Activated CD4-positive, alpha-beta T cell treated with anti-CD3 and anti-CD28 coated beads, Interleukin-2, amount 10 ng/mL, durations not matched to agents 24 days and 14 days (primary cell): ENCODE results near the gene LDLRAD2. TPM values are rescaled to one million over a fixed set of nuclear protein-coding genes. Genes with fewer than 3 reads are reported as not detected.
"Not testable (repeated sequence)": the region's sequence is repeated elsewhere in the genome, so short reads cannot be mapped to it uniquely, and the experiment has no call there.

ENCODE experiments used
- DNase-seq: peaks from one replicate; pipeline ENCODE4 v3.0.0; 2022
- H3K27ac Mint-ChIP-seq: one replicate; pipeline ENCODE4 v1.8.0; 2022; ENCODE audit warnings: mild to moderate bottlenecking, mixed read lengths
- H3K27me3 Mint-ChIP-seq: one replicate; pipeline ENCODE4 v1.8.0; 2022; ENCODE audit warnings: mixed read lengths
- H3K36me3 Mint-ChIP-seq: one replicate; pipeline ENCODE4 v1.8.0; 2022; ENCODE audit warnings: low read depth, mild to moderate bottlenecking, mixed read lengths
- H3K4me1 Mint-ChIP-seq: one replicate; pipeline ENCODE4 v1.8.0; 2021; ENCODE audit warnings: mixed read lengths
- H3K4me3 Mint-ChIP-seq: one replicate; pipeline ENCODE4 v1.8.0; 2022; ENCODE audit warnings: mild to moderate bottlenecking, moderate library complexity, mixed read lengths
- H3K9me3 Mint-ChIP-seq: one replicate; pipeline ENCODE4 v1.8.0; 2021; ENCODE audit warnings: mixed read lengths
- intact Hi-C: fragments of 100-400 bp; cut with micrococcal nuclease; formaldehyde crosslinking; loops from one replicate; pipeline ENCODE4 v1.15.1; 2023
- total RNA-seq: library from RNA; stranded (reverse); gene quantifications from 2 replicates; pipeline ENCODE4 v1.2.3, GENCODE V29; 2022

Gene LDLRAD2
- total RNA-seq, 1 donor from 2014 or later: 0.05 TPM

DNA sequence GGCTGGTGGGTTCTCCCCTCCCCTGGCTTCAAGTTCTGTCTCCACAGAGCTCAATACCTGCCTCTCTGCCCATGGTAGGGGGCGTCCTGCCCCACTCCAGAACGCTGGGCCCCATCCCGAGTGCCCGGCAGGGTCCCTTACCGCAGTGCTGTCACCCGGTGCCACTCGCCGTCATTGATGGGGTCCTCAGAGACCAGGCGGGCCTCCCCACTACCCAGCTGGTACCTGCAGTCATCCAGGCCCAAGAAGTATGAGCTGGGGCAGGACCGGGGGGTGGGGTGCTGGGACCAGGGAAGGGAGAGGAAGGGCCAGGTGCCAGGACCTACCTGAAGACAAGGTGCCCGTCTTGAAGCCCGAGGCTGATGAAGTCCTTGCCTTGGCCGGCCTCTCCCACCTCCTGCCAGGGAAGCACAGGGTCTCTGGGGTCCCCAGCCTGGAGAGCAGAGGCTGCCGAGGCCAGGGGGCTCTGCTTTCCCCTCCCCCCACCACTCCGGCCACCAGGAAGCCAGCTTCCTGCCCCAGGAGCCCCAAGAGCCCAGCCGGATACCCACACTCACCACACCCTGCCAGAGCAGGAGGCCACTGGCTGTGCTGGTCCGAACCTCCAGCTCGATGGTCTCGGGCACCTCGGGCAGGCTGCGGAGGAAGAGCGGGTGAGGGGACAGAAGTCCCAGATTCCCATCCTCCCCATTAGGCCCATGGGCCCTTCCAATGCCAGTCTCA, 12.1 kb downstream of the LDLRAD2 start:
- Mint-ChIP-seq H3K9me3 (no peaks in the 10 kb centered on the region), H3K4me1 (no peaks in the 10 kb centered on the region), H3K4me3 (no peak overlapping the region), H3K27me3 (no peaks in the 10 kb centered on the region), H3K27ac (no peak overlapping the region), H3K36me3 (no peaks in the 10 kb centered on the region)
- no peak for DNase-seq
- intact Hi-C loops: no loop called here

DNA sequence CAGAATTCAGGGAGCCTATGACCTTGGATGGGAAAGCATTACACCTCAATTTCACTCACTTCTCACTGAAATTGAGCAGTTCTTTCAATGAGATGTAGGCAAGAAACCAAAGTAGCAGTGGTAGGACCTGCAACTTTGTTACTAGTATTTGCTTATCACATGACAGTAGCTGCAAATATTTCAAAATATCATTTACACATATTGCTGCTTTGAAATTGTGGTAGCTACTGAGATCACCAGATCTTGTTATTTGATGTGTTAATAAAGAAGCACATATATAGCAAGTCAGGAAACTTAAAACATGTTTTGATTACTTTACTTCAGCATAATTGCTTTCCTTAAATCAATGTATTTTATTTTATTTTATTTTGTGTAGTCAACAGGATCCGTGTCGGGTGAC, 12.9 kb downstream of the LDLRAD2 start:
- no peak overlapping the region for H3K27ac Mint-ChIP-seq
- H3K4me3 Mint-ChIP-seq: no peak overlapping the region
- H3K9me3 Mint-ChIP-seq: no peaks in the 10 kb centered on the region
- H3K36me3 Mint-ChIP-seq: no peaks in the 10 kb centered on the region
- intact Hi-C loops: no loop called here
- H3K27me3 Mint-ChIP-seq: no peaks in the 10 kb centered on the region
- H3K4me1 Mint-ChIP-seq: no peaks in the 10 kb centered on the region
- no peak for DNase-seq

DNA sequence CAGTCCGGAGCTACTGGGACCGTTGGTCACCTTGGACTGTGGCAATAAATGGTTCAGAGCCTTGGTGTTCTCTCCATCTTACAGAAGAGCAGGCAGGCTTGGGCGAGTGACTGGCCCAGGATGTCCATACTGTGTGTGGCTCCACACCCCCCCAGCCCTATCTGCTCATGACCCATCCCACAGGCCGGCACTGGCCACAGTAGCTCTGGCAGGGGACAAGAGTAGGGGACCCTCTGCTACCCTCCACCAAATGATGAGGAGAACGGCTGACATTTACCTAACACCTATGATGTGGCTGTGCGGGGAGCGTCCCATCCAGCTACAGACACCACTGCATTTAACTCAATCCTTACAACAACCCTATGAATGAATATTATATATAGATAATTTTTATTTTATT, 13.3 kb downstream of the LDLRAD2 start:
- no peak overlapping the region for H3K27ac Mint-ChIP-seq
- no peak for DNase-seq
- no peaks in the 10 kb centered on the region for H3K9me3 Mint-ChIP-seq
- no peaks in the 10 kb centered on the region for H3K27me3 Mint-ChIP-seq
- H3K36me3 Mint-ChIP-seq: no peaks in the 10 kb centered on the region
- no peak overlapping the region for H3K4me3 Mint-ChIP-seq
- no peaks in the 10 kb centered on the region for H3K4me1 Mint-ChIP-seq
- intact Hi-C loops: no loop called here

DNA sequence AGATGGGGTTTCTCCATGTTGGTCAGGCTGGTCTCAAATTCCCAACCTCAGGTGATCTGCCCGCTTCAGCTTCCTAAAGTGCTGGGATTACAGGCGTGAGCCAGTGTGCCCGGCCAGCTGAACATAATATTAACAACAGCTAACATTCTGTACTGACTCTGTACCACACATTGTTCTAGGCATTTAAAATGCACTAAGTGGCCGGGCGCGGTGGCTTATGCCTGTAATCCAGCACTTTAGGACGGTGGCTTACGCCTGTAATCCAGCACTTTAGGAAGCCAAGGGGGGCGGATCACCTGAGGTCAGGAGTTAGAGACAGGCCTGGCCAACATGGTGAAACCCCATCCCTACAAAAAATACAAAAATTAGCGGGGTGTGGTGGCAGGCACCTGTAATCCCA, 14.6 kb downstream of the LDLRAD2 start:
- H3K9me3 Mint-ChIP-seq, intact Hi-C loops, H3K4me1 Mint-ChIP-seq, H3K4me3 Mint-ChIP-seq, H3K27me3 Mint-ChIP-seq, H3K36me3 Mint-ChIP-seq, DNase-seq, H3K27ac Mint-ChIP-seq: not testable (repeated sequence)

DNA sequence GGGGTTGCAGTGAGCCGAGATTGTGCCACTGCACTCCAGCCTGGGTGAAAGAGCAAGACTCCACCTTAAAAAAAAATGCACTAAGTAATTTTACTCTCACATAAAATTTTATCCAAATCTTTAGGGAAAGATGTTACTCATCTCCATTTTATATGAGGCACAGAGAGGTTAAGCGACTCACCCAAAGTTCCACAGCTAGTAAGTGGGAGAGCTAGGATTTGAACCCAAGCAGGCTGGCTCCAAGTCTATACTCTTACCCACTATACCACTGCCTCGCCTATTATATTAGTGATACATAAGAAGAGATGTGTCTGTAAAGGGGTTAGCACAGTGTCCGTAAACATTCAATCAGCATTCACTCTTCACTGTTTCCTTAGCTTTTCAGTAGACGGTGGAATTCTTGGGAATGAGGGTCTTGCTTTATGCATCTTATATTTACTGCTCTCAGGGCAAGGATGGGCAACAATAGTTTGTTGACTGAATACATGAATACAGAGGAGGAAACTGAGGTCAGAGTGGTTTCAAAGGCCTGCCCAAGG, 15.1 kb downstream of the LDLRAD2 start:
- Mint-ChIP-seq H3K4me1 (no peaks in the 10 kb centered on the region), H3K36me3 (no peaks in the 10 kb centered on the region), H3K9me3 (no peaks in the 10 kb centered on the region), H3K27ac (no peak overlapping the region), H3K27me3 (no peaks in the 10 kb centered on the region), H3K4me3 (no peak overlapping the region)
- no peak for DNase-seq
- intact Hi-C loops: no loop called here

DNA sequence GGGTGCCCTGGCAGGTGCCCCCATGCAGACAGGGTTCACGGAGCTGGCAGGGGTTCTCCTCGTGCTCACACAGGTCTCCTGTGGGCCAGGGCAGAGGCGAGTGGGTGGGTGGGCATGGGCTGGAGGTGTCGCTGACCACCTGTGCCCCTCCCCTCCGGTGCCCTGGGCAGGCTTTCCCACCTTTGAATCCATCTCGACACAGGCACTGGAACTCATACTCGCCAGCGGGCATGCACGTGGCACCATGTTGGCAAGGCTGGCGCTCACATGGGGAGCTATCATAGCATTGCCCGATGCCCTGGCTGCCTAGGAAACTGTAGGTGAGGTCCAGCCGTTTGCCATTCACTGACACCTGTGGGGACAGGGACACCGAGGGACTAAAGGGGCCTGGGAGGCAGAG, 16.0 kb downstream of the LDLRAD2 start:
- H3K27ac Mint-ChIP-seq: no peak overlapping the region
- intact Hi-C loops: no loop called here
- H3K36me3 Mint-ChIP-seq: peaks cover 3% of the 10 kb centered on the region
- no peaks in the 10 kb centered on the region for H3K9me3 Mint-ChIP-seq
- DNase-seq: no peak
- no peaks in the 10 kb centered on the region for H3K27me3 Mint-ChIP-seq
- no peaks in the 10 kb centered on the region for H3K4me1 Mint-ChIP-seq
- no peak overlapping the region for H3K4me3 Mint-ChIP-seq

DNA sequence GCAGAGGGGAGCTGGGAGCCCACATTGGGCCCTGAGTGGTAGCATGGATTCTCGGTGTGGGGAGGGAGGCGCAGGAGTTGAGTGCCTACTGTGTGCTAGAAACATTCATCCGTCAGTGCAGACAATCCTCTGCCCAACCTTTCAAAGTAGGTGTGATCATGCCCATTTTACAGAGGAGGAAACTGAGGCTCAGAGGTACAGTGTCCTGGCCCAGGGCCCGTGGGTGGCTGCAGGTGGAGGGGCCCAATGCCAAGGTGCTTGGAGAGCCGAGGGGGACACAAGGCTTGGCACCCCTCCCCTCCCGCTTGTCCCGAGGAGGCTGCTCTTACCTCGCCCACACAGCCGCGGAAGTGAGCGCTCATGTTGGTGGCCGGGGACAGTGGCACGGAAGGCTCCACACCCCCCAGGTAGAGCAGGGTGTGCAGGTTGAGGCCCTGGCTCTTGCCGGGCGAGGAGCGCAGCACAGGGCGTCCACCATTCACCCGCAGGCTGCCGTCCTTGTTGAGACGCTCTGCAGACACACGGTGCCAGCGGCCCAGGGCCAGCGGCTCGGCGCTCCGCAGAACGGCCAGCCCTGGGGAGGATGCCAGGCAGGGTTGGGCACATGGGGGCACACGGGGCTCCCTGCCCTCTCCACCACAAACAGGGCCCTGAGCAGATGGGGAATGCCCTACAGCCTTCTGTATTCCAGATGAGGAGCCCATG, 16.6 kb downstream of the LDLRAD2 start:
- Mint-ChIP-seq H3K4me3 (no peak overlapping the region), H3K27me3 (no peaks in the 10 kb centered on the region), H3K4me1 (no peaks in the 10 kb centered on the region), H3K27ac (no peak overlapping the region), H3K36me3 (peaks cover 3% of the 10 kb centered on the region), H3K9me3 (no peaks in the 10 kb centered on the region)
- DNase-seq: no peak
- intact Hi-C loops: no loop called here

DNA sequence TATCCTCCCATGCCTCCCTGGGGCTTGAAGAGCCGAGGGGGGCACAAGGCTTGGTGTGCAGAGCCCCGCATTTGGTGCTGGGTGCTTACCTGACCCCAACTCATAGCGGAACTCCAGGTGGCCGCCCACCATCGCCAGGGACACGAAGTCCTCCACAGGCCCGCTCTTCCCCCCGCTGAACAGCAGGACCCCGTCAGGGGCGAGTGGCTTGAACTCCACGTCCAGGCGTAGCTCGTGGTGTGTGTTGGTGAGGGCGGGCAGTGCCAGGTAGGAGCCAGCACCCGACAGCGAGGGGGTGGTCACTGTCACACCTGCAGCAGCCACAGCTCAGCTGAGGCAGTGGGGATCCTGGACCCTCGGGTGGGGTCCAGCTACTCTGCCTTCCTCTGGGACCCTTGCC, 17.2 kb downstream of the LDLRAD2 start:
- no peaks in the 10 kb centered on the region for H3K4me1 Mint-ChIP-seq
- no peak for DNase-seq
- H3K4me3 Mint-ChIP-seq: no peak overlapping the region
- no peaks in the 10 kb centered on the region for H3K27me3 Mint-ChIP-seq
- H3K27ac Mint-ChIP-seq: no peak overlapping the region
- no peaks in the 10 kb centered on the region for H3K9me3 Mint-ChIP-seq
- intact Hi-C loops: no loop called here
- H3K36me3 Mint-ChIP-seq: peaks cover 5% of the 10 kb centered on the region

DNA sequence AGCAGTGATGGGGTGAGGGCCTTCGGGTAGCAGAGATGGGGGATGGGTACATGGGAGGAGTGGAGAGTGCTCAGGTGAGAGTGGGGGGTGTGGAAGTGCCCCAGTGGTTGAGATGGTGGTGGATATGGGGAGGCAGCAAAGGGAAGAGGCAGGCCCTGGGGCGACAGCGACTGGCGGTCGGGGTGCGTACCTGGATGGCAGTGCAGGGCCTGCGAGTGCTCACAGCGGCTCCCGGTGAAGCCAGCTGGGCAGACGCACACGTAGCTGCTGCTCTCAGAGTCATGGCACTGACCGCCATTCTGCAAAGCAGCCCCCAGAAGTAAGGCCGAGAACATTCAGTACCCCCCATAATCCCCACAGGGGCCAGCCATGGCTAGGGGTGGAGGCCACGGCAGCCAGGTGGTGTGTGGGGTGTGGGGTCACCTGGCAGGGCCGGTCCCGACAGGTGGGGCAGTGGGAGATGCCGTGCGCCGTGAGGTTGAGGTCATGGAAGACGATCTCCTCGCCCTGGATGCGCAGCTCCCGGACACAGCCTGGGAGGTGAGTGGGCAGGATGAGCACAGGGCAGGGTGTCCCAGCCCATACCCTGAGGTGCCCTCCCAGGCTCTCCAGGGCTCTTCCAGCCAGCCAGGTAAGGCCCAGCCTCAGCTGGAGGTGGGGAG, 18.9 kb downstream of the LDLRAD2 start:
- H3K36me3 Mint-ChIP-seq: peaks cover 8% of the 10 kb centered on the region
- H3K27ac Mint-ChIP-seq: no peak overlapping the region
- intact Hi-C loops: no loop called here
- no peaks in the 10 kb centered on the region for H3K4me1 Mint-ChIP-seq
- DNase-seq: no peak
- H3K4me3 Mint-ChIP-seq: no peak overlapping the region
- H3K27me3 Mint-ChIP-seq: no peaks in the 10 kb centered on the region
- no peaks in the 10 kb centered on the region for H3K9me3 Mint-ChIP-seq

DNA sequence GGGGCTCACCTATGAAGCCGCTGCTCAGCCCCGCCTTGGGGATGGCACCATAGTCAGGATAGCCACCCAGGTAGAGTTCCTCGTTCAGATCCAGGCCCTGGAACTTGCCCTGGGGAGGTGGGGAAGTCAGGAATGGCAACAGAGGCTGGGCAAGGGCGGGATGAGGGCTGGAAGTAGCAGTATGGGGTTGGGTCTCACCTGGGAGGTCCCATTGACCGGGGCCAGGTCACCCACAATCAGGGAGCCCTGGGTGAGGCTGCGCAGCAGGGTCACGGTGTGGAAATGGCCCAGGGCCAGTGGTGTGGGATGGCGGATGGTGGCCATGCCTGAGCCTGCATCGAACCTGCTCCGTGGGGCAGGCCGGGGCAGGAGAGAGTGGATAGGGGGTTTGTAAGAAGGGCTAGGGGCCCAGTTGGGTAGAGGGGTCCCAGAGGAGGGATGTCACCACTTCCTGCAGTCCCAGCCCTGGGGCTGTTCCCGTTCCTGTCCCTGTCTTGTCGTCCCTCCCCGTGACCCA, 19.4 kb downstream of the LDLRAD2 start:
- Mint-ChIP-seq H3K36me3 (peaks cover 8% of the 10 kb centered on the region), H3K4me3 (no peak overlapping the region), H3K4me1 (no peaks in the 10 kb centered on the region), H3K27ac (no peak overlapping the region), H3K9me3 (no peaks in the 10 kb centered on the region), H3K27me3 (no peaks in the 10 kb centered on the region)
- DNase-seq: no peak
- intact Hi-C loops: no loop called here

DNA sequence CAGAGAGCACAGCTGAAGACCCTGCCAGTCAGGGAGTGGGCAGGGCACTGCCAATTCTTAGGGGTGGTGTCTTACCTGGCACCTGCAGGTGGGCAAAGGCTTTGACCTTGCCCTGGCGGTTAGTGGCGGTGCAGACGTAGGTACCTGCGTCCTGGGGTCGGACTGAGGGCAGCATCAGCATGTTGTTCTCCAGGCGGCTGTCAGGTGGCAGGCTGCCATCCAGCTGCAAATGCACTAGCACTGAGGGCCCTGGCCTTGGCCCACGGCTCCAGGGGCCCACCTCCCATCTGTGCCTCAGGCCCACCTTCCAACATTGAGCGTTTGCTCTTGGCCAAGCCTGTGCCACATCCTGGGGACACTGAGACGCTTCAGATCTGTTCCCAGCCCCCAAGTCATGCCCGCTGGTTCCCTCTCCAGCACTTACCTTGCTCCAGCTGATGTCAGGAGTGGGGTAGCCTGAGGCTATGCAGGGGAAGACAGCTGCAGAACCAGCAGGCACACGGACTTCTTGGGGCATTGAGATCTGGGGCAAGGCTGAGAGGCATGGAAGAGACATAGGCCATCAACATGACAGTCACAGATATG, 21.4 kb downstream of the LDLRAD2 start:
- H3K27ac Mint-ChIP-seq: no peak overlapping the region
- DNase-seq: no peak
- H3K4me1 Mint-ChIP-seq: no peaks in the 10 kb centered on the region
- no peaks in the 10 kb centered on the region for H3K27me3 Mint-ChIP-seq
- H3K4me3 Mint-ChIP-seq: no peak overlapping the region
- no peaks in the 10 kb centered on the region for H3K9me3 Mint-ChIP-seq
- H3K36me3 Mint-ChIP-seq: peaks cover 8% of the 10 kb centered on the region
- intact Hi-C loops: no loop called here

DNA sequence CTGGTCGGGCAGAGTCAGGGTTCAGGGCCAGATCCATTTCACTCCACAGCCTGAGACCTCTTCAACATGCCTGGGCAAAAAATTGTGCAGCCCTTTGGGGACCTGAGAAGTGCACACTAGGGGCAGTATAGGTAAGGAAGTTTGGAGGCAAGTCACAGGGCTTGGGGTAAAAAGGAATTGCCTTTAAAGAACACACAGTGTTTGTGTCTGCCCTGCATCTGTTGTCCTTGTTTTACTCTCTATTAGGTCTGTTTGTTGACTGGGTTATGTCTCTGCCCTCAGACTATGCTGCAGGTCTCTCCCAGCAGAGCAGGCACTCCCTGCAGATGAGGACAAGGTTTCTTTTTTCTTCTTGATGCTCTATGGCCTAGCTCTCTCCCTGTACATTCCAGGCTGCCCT, 22.0 kb downstream of the LDLRAD2 start:
- Mint-ChIP-seq H3K27me3 (no peaks in the 10 kb centered on the region), H3K27ac (no peak overlapping the region), H3K4me3 (no peak overlapping the region)

DNA sequence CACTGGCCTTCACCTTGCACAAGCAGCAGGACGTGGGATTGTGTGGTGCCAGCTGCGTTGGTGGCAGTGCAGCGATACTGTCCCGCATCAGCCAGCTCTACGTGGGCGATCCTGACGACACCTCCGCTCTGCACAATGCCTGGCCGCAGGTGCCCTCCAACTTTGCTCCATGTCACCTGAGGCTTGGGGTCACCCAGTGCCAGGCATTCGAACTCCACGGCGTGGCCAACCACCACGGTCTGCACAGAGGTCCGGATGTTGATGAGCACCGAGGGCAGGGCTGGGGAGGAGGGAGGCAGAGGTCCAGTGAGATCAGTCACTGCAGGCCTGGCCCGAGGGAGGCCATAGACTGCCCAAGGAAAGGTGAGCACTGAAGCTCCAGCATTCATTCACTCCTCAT, 22.6 kb downstream of the LDLRAD2 start:
- no peak overlapping the region for H3K4me3 Mint-ChIP-seq
- no peaks in the 10 kb centered on the region for H3K27me3 Mint-ChIP-seq
- H3K9me3 Mint-ChIP-seq: no peaks in the 10 kb centered on the region
- intact Hi-C loops: no loop called here
- H3K36me3 Mint-ChIP-seq: peaks cover 8% of the 10 kb centered on the region
- no peak for DNase-seq
- no peak overlapping the region for H3K27ac Mint-ChIP-seq
- H3K4me1 Mint-ChIP-seq: no peaks in the 10 kb centered on the region

More for the DNA sequence above, 22.0 kb downstream of the LDLRAD2 start:
- no peaks in the 10 kb centered on the region for H3K9me3 Mint-ChIP-seq
- no peaks in the 10 kb centered on the region for H3K4me1 Mint-ChIP-seq
- DNase-seq: no peak
- H3K36me3 Mint-ChIP-seq: peaks cover 8% of the 10 kb centered on the region
- intact Hi-C loops: no loop called here

DNA sequence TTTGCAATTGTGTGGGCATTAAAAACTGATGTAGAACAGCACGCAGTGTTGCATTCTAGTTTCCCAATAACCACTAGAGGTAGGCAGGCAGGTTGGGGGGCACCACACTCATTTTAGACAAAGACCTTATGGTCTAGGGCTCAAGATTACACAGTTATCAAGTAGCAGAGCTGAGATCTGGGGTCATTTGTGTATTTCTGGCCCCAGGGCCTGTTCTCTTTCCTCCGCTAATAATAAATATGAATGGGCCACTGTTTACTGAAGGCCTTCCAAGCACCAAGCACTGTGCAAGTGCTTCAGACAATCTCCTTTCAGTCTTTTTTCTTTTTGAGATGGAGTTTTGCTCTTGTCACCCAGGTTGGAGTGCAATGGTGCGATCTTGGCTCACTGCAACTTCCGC, 23.9 kb downstream of the LDLRAD2 start:
- H3K36me3 Mint-ChIP-seq: peaks cover 8% of the 10 kb centered on the region
- intact Hi-C loops: no loop called here
- no peaks in the 10 kb centered on the region for H3K27me3 Mint-ChIP-seq
- H3K9me3 Mint-ChIP-seq: no peaks in the 10 kb centered on the region
- no peak overlapping the region for H3K27ac Mint-ChIP-seq
- DNase-seq: no peak
- H3K4me1 Mint-ChIP-seq: no peaks in the 10 kb centered on the region
- no peak overlapping the region for H3K4me3 Mint-ChIP-seq
